Pons (tissue), 1 donor: Measurements from ENCODE around the gene KDM2B.
"Not testable (repeated sequence)": the region's sequence is repeated elsewhere in the genome, so short reads cannot be mapped to it uniquely, and the experiment has no call there.

Experiments used
- DNase-seq: peaks from one replicate; pipeline ENCODE4 v3.0.0-alpha.2; 2016; ENCODE audit warnings: low spot score

The KDM2B gene

GRCh38 chr12:121384891-121385290 lies 195.9 kb downstream of the KDM2B start:
- DNase-seq, result not testable (repeated sequence)

- DNase-seq, result no peak
These were observed 197.2 kb downstream of the KDM2B start for GRCh38 chr12:121383601-121384021.

- no peak for DNase-seq
These were observed 200.9 kb downstream of the KDM2B start for GRCh38 chr12:121379945-121380344.
